Keratinocyte (primary cell): ENCODE results near the gene LEMD1. TPM values are rescaled to one million over a fixed set of nuclear protein-coding genes. Genes with fewer than 3 reads are reported as not detected.

Experiments used
- DNase-seq: peaks from one replicate; pipeline ENCODE4 v3.0.0-alpha.2; 2011; ENCODE audit warnings: low read depth, missing footprints, low spot score
- FAIRE-seq: peaks from 2 replicates; lab custom pipeline; 2011; peaks lifted over from hg19 to GRCh38; lab: Jason Lieb, UNC
- H2AFZ ChIP-seq: 2 replicates; pipeline ENCODE4 v1.6.0; 2012; ENCODE audit warnings: low read length, control low read depth, inconsistent platforms; ENCODE audit not compliant: control insufficient read depth
- H3K27ac ChIP-seq: 2 replicates; pipeline ENCODE4 v1.5.1; 2011; ENCODE audit warnings: low read length; ENCODE audit not compliant: control insufficient read depth, insufficient read depth
- H3K27me3 ChIP-seq: 3 replicates; pipeline ENCODE4 v1.6.0; 2011; ENCODE audit warnings: low read length; ENCODE audit not compliant: control insufficient read depth, insufficient read depth; ENCODE audit errors: extremely low read depth
- H3K36me3 ChIP-seq, 2 experiments: 2 replicates in 1 of 2; 3 replicates in 1 of 2; pipeline ENCODE4 v1.5.1; 2011; ENCODE audit warnings: low read length in 2 of 2, mild to moderate bottlenecking in 1 of 2; ENCODE audit not compliant: control insufficient read depth in 2 of 2, insufficient read depth in 2 of 2; ENCODE audit errors: extremely low read depth in 1 of 2
- H3K4me1 ChIP-seq: 3 replicates; pipeline ENCODE4 v1.5.1; 2011; ENCODE audit warnings: low read length; ENCODE audit not compliant: control insufficient read depth, insufficient read depth; ENCODE audit errors: extremely low read depth
- H3K4me2 ChIP-seq: 3 replicates; pipeline ENCODE4 v1.6.0; 2011; ENCODE audit warnings: low read depth, low read length; ENCODE audit not compliant: control insufficient read depth, insufficient read depth; ENCODE audit errors: extremely low read depth
- H3K4me3 ChIP-seq, 3 experiments: fragments of 200-600 bp in 1 of 3; sonication (generic) in 1 of 3; 2 replicates in 2 of 3; 3 replicates in 1 of 3; pipeline ENCODE4 v1.5.1; 2011 to 2016; ENCODE audit warnings: low read length in 3 of 3, mild to moderate bottlenecking in 3 of 3, control low read depth in 2 of 3, inconsistent platforms in 1 of 3, low read depth in 1 of 3, mixed read lengths in 1 of 3, mixed run types in 1 of 3, moderate library complexity in 1 of 3; ENCODE audit not compliant: control insufficient read depth in 2 of 3, insufficient read depth in 2 of 3; ENCODE audit errors: extremely low read depth in 1 of 3
- H3K79me2 ChIP-seq: 2 replicates; pipeline ENCODE4 v1.6.0; 2012; ENCODE audit warnings: low read length; ENCODE audit not compliant: control insufficient read depth, insufficient read depth
- H3K9ac ChIP-seq: 3 replicates; pipeline ENCODE4 v1.6.0; 2011; ENCODE audit warnings: low read length; ENCODE audit not compliant: control insufficient read depth, insufficient read depth; ENCODE audit errors: extremely low read depth
- H3K9me1 ChIP-seq: 3 replicates; pipeline ENCODE4 v1.6.0; 2011; ENCODE audit warnings: low read length; ENCODE audit not compliant: control insufficient read depth, insufficient read depth; ENCODE audit errors: extremely low read depth
- H3K9me3 ChIP-seq: 2 replicates; pipeline ENCODE4 v1.5.1; 2012; ENCODE audit warnings: low read depth, low read length; ENCODE audit not compliant: control insufficient read depth
- H4K20me1 ChIP-seq: 3 replicates; pipeline ENCODE4 v1.6.0; 2011; ENCODE audit warnings: low read length; ENCODE audit not compliant: control insufficient read depth, insufficient read depth; ENCODE audit errors: extremely low read depth
- EZH2 ChIP-seq: IDR thresholded peaks from one replicate; pipeline ENCODE4 v1.6.1; 2012; ENCODE audit warnings: inconsistent platforms, mild to moderate bottlenecking, low read length, moderate library complexity
- dilution Hi-C: fragments of 300-500 bp; cut with MboI; formaldehyde crosslinking; loops from one replicate; pipeline ENCODE4 v1.7.0; 2020; ENCODE audit warnings: low sequenced_read_pairs; ENCODE audit not compliant: extremely low pct_ligation_motif_present
- polyA plus RNA-seq, 5 experiments: library from polyadenylated mRNA; depleted of rRNA in 3 of 5; stranded (reverse) in 3 of 5; stranded (forward) in 1 of 5; unstranded in 1 of 5; fragments of >200 nt; gene quantifications; 1 replicate in 1 of 5; 2 replicates in 3 of 5; 3 replicates in 1 of 5; pipeline versions ENCODE4 v1.2.1 to v1.2.3, GENCODE V29; 2011 to 2012; ENCODE audit warnings: missing spikeins in 2 of 5, low read depth in 1 of 5, low replicate concordance in 1 of 5
- TF ChIP-seq, protein P1 (sequence below), 3 experiments: IDR thresholded peaks in 1 of 3; conservative IDR thresholded peaks in 1 of 3; optimal IDR thresholded peaks in 1 of 3; 2 replicates in 2 of 3; 3 replicates in 1 of 3; pipeline versions ENCODE3 to v1.5.1; 2011; ENCODE audit warnings: low read length in 3 of 3, mild to moderate bottlenecking in 3 of 3, moderate library complexity in 2 of 3, control low read depth in 1 of 3, inconsistent platforms in 1 of 3; ENCODE audit not compliant: insufficient read depth in 2 of 3; ENCODE audit errors: extremely low read depth in 1 of 3

The LEMD1 gene
- polyA plus RNA-seq, 1 donor (not counting 4 experiments of a cell fraction or from before 2014, with no cell fraction given) = 1.9 TPM

GRCh38 chr1:205382561-205382960 is 39.3 kb downstream of the LEMD1 start:
- Histone ChIP-seq H3K4me2 (no peak overlapping the region), H3K9ac (no peak overlapping the region), H3K79me2 (no peaks in the 10 kb centered on the region), H4K20me1 (no peaks in the 10 kb centered on the region), H3K4me3 (no peak overlapping the region), H3K36me3 (no peaks in the 10 kb centered on the region), H3K9me3 (no peaks in the 10 kb centered on the region), H3K9me1 (no peaks in the 10 kb centered on the region), H3K4me1 (no peaks in the 10 kb centered on the region), H3K27ac (no peak overlapping the region), H3K27me3 (peaks cover 13% of the 10 kb centered on the region), H2AFZ (no peak overlapping the region)
- dilution Hi-C loops = no loop called here
- FAIRE-seq = no peak
- no peak for DNase-seq
- TF ChIP-seq EZH2 = no peak
- TF ChIP-seq, protein P1, sequence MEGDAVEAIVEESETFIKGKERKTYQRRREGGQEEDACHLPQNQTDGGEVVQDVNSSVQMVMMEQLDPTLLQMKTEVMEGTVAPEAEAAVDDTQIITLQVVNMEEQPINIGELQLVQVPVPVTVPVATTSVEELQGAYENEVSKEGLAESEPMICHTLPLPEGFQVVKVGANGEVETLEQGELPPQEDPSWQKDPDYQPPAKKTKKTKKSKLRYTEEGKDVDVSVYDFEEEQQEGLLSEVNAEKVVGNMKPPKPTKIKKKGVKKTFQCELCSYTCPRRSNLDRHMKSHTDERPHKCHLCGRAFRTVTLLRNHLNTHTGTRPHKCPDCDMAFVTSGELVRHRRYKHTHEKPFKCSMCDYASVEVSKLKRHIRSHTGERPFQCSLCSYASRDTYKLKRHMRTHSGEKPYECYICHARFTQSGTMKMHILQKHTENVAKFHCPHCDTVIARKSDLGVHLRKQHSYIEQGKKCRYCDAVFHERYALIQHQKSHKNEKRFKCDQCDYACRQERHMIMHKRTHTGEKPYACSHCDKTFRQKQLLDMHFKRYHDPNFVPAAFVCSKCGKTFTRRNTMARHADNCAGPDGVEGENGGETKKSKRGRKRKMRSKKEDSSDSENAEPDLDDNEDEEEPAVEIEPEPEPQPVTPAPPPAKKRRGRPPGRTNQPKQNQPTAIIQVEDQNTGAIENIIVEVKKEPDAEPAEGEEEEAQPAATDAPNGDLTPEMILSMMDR (optimal IDR thresholded peaks at IDR 0.05 in 1 of 3, IDR thresholded peaks at IDR 0.05 in 1 of 3, conservative IDR thresholded peaks at IDR 0.05 in 1 of 3; ENCODE audit: extremely low read depth in 1 of 3, insufficient read depth in 2 of 3, low read length in 3 of 3) = no peak

DNA sequence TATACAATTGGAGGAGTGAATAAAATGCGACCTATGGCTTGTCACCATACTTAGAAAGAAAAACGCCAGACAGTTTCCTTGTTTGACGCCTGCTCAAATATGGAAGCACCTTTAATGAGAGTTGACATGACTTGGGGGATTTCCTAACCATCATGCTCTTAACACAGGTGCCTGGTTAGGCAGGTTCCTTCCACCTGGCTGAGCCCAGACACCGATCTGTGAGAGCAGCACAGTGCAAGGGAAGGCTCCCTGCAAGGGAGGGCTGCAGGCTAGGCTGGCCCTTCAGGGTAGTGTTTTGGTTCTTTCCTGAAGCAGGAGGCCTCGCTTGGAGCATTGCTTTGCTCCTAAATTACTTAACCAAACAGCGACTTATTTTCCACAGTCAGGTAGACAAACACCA is 40.6 kb downstream of the LEMD1 start:
- DNase-seq (no peak), FAIRE-seq (no peak)
- dilution Hi-C loops = no loop called here
- TF ChIP-seq, protein P1 (optimal IDR thresholded peaks at IDR 0.05 in 1 of 3, IDR thresholded peaks at IDR 0.05 in 1 of 3, conservative IDR thresholded peaks at IDR 0.05 in 1 of 3; ENCODE audit: extremely low read depth in 1 of 3, insufficient read depth in 2 of 3, low read length in 3 of 3) = no peak
- no peaks in the 10 kb centered on the region for H4K20me1 ChIP-seq
- H3K27me3 ChIP-seq = peaks cover 13% of the 10 kb centered on the region
- no peaks in the 10 kb centered on the region for H3K9me1 ChIP-seq
- no peaks in the 10 kb centered on the region for H3K36me3 ChIP-seq
- no peak overlapping the region for H2AFZ ChIP-seq
- H3K27ac ChIP-seq = no peak overlapping the region
- no peak overlapping the region for H3K4me2 ChIP-seq
- no peaks in the 10 kb centered on the region for H3K79me2 ChIP-seq
- no peaks in the 10 kb centered on the region for H3K9me3 ChIP-seq
- H3K4me3 ChIP-seq = no peak overlapping the region
- H3K4me1 ChIP-seq = no peaks in the 10 kb centered on the region
- H3K9ac ChIP-seq = no peak overlapping the region
